HepG2 (cell line): Measurements from ENCODE around the gene CGREF1. TPM values are rescaled to one million over a fixed set of nuclear protein-coding genes. Genes with fewer than 3 reads are reported as not detected.

Experiments
- CREB1 ChIP-seq, 2 experiments: fragments of 450-650 bp in 1 of 2; IDR thresholded peaks; 2 replicates each; pipeline ENCODE4 v1.6.1; 2016 to 2017; ENCODE audit warnings: control low read depth in 1 of 2, mild to moderate bottlenecking in 1 of 2, missing compliant biosample characterization in 1 of 2, missing genetic modification characterization in 1 of 2
- ETS1 ChIP-seq: sonication (generic); formaldehyde crosslinking; IDR thresholded peaks from 2 replicates; pipeline ENCODE4 v1.4.0; 2020; ENCODE audit warnings: missing genetic modification reagents
- RBFOX2 ChIP-seq: fragments of 200-400 bp; formaldehyde crosslinking; IDR thresholded peaks from 2 replicates; pipeline ENCODE4 v1.6.1; 2017; ENCODE audit warnings: low read depth, mild to moderate bottlenecking, low read length
- ZBTB42 ChIP-seq: sonication (generic); formaldehyde crosslinking; IDR thresholded peaks from 2 replicates; pipeline ENCODE4 v1.5.0; 2020; ENCODE audit warnings: mild to moderate bottlenecking, missing genetic modification reagents
- ZNF264 ChIP-seq: sonication (generic); formaldehyde crosslinking; IDR thresholded peaks from 2 replicates; pipeline ENCODE4 v1.4.0; 2020; ENCODE audit warnings: missing genetic modification reagents
- ZNF407 ChIP-seq: sonication (generic); formaldehyde crosslinking; IDR thresholded peaks from one replicate; pipeline ENCODE4 v1.5.1; 2020; ENCODE audit warnings: mild to moderate bottlenecking, missing genetic modification reagents; ENCODE audit errors: not compliant biosample characterization
- polyA plus RNA-seq, 8 experiments: library from polyadenylated mRNA; depleted of rRNA in 3 of 8; stranded (reverse) in 7 of 8; unstranded in 1 of 8; fragments of >200 nt; fragmentation: Illumina TruSeq in 4 of 8; extraction: Trizol in 4 of 8; gene quantifications; 2 replicates each; pipeline versions ENCODE4 v1.2.1 to v1.2.3, GENCODE V29; 2011 to 2016; ENCODE audit warnings: low read depth in 4 of 8, missing spikeins in 1 of 8, mixed read lengths in 1 of 8; ENCODE audit not compliant: insufficient read depth in 1 of 8
- total RNA-seq, 5 experiments: library from RNA; depleted of rRNA; stranded (reverse); fragments of >200 nt; fragmentation: Illumina TruSeq; extraction: Trizol; gene quantifications; 2 replicates each; pipeline ENCODE4 v1.2.3, GENCODE V29; 2016; ENCODE audit warnings: low read depth in 1 of 5
- TF ChIP-seq, protein P1 (sequence below): sonication (generic); formaldehyde crosslinking; IDR thresholded peaks from 2 replicates; pipeline ENCODE4; 2020; ENCODE audit warnings: missing genetic modification reagents, mild to moderate bottlenecking, borderline replicate concordance

The CGREF1 gene
- total and polyA plus RNA-seq, 2 of the 13 experiments (the other 11 are each of a cell fraction or from before 2014, with no cell fraction given) = 13.9 to 23.4 TPM

- no peak for TF ChIP-seq ZNF407
- no peak for TF ChIP-seq ETS1 (CRISPR knock-in tag)
- TF ChIP-seq ZNF264 (CRISPR knock-in tag) = 0 out of 2 replicates have a peak, but pooled peaks have one; percentile 45
- TF ChIP-seq ZBTB42 (CRISPR knock-in tag) = no peak
- TF ChIP-seq, protein P1, sequence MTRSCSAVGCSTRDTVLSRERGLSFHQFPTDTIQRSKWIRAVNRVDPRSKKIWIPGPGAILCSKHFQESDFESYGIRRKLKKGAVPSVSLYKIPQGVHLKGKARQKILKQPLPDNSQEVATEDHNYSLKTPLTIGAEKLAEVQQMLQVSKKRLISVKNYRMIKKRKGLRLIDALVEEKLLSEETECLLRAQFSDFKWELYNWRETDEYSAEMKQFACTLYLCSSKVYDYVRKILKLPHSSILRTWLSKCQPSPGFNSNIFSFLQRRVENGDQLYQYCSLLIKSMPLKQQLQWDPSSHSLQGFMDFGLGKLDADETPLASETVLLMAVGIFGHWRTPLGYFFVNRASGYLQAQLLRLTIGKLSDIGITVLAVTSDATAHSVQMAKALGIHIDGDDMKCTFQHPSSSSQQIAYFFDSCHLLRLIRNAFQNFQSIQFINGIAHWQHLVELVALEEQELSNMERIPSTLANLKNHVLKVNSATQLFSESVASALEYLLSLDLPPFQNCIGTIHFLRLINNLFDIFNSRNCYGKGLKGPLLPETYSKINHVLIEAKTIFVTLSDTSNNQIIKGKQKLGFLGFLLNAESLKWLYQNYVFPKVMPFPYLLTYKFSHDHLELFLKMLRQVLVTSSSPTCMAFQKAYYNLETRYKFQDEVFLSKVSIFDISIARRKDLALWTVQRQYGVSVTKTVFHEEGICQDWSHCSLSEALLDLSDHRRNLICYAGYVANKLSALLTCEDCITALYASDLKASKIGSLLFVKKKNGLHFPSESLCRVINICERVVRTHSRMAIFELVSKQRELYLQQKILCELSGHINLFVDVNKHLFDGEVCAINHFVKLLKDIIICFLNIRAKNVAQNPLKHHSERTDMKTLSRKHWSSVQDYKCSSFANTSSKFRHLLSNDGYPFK (CRISPR knock-in tag) = no peak
- TF ChIP-seq RBFOX2 = no peak
- no peak for TF ChIP-seq CREB1 (IDR thresholded peaks at IDR 0.05)
- TF ChIP-seq CREB1 (CRISPR knock-in tag; IDR thresholded peaks at IDR 0.05) = no peak
Observed at GRCh38 chr2:27126252-27126710, 7.4 kb upstream of the CGREF1 start (continued).
